ENCODE data around the gene FKBP3. TPM values are rescaled to one million over a fixed set of nuclear protein-coding genes. Genes with fewer than 3 reads are reported as not detected.

FKBP3 gene
- total and polyA plus RNA-seq, 2 donors (not counting 1 experiment from before 2014, with no cell fraction given), result 18.5 to 58.7 TPM

DNA sequence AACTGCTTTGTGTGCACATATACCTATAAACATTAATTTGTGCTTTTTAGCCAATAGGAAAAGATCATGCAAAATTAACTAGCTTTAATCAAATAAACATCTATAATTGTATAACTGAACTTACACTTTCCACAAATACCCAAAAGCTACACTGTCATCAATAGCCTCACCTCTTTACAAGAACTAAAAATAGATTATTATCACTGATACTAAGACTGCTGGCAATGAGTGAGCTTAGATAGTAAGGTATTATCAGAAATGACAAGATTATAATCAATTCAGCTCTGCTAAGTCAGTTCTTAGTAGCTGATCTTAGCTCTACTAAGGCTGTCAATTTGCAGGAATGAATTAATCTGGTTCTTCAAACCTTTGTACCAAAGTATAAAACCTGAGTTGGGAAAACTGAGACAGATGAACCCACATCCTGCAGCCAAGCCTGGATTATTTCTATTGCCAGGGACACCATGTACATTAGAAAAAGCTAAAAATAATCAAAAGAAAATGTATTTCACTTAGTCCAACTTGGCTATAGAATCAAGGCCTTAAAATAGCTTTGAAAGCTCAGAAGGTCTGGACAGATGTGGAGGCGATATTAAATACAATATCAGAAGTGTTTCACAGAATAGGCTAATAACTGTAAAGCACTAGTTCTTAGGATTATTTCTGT, 5.2 kb downstream of the FKBP3 start:
- Histone ChIP-seq H3K27ac (ENCODE audit: low read length in 2 of 2) (no peak overlapping the region), H3K4me2 (replicated peaks; ENCODE audit: low read depth, low read length, poor library complexity, severe bottlenecking) (no peak overlapping the region), H3K79me2 (ENCODE audit: control insufficient read depth, insufficient read depth, low read length) (peaks cover 36% of the 10 kb centered on the region), H2AFZ (ENCODE audit: insufficient read depth, low read depth, low read length, poor library complexity, severe bottlenecking) (no peak overlapping the region), H3K9me3 (ENCODE audit: control extremely low read depth in 1 of 3, control insufficient read depth in 2 of 3, insufficient read depth in 1 of 3, low read length in 2 of 3) (no peaks in the 10 kb centered on the region), H3K36me3 (replicated peaks in 1 of 2; ENCODE audit: control extremely low read depth in 1 of 2, control insufficient read depth in 1 of 2, extremely low read depth in 1 of 2, insufficient read depth in 2 of 2, low read length in 1 of 2) (peaks cover 3 to 27% of the 10 kb centered on the region in 2 experiments), H3K27me3 (replicated peaks in 1 of 4; ENCODE audit: control extremely low read depth in 1 of 4, control insufficient read depth in 3 of 4, insufficient read depth in 4 of 4, low read length in 3 of 4) (no peaks in the 10 kb centered on the region), H3K4me3 (ENCODE audit: control extremely low read depth in 1 of 5, extremely low read depth in 1 of 5, insufficient read depth in 1 of 5, low read depth in 2 of 5, low read length in 4 of 5) (no peak overlapping the region), H3K4me1 (ENCODE audit: control insufficient read depth in 2 of 2, insufficient read depth in 2 of 2, low read length in 2 of 2) (peaks cover 9 to 10% of the 10 kb centered on the region in 2 donors), H4K20me1 (ENCODE audit: control insufficient read depth, insufficient read depth, low read length, poor library complexity, severe bottlenecking) (no peaks in the 10 kb centered on the region), H3K9ac (ENCODE audit: low read length) (no peak overlapping the region)
- no peak for ATAC-seq (ENCODE audit: low read depth)
- Mint-ChIP-seq H3K27me3 (no peaks in the 10 kb centered on the region), H3K4me3 (no peak overlapping the region), H3K9me3 (ENCODE audit: insufficient read depth) (no peaks in the 10 kb centered on the region), H3K4me1 (peaks cover 13% of the 10 kb centered on the region), H3K27ac (no peak overlapping the region)
- no peak for TF ChIP-seq EZH2 (IDR thresholded peaks at IDR 0.05; ENCODE audit: borderline replicate concordance, insufficient read depth, low read depth, low read length, poor library complexity, severe bottlenecking)
- TF ChIP-seq, protein P1, sequence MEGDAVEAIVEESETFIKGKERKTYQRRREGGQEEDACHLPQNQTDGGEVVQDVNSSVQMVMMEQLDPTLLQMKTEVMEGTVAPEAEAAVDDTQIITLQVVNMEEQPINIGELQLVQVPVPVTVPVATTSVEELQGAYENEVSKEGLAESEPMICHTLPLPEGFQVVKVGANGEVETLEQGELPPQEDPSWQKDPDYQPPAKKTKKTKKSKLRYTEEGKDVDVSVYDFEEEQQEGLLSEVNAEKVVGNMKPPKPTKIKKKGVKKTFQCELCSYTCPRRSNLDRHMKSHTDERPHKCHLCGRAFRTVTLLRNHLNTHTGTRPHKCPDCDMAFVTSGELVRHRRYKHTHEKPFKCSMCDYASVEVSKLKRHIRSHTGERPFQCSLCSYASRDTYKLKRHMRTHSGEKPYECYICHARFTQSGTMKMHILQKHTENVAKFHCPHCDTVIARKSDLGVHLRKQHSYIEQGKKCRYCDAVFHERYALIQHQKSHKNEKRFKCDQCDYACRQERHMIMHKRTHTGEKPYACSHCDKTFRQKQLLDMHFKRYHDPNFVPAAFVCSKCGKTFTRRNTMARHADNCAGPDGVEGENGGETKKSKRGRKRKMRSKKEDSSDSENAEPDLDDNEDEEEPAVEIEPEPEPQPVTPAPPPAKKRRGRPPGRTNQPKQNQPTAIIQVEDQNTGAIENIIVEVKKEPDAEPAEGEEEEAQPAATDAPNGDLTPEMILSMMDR (IDR thresholded peaks at IDR 0.05), result no peak
- DNase-seq, result no peak
- ChIA-PET POLR2A (no interaction called here), CTCF (interaction anchor here (1.0 kb wide), 1 partner anchor 139 kb away, joined by 5 read pairs; no protein-coding TSS in a partner anchor)
- WGBS (ENCODE audit: insufficient coverage), result no CpG with 5 or more reads among the region's 1 CpG
- intact Hi-C loops (cut with micrococcal nuclease), result no loop called here

DNA sequence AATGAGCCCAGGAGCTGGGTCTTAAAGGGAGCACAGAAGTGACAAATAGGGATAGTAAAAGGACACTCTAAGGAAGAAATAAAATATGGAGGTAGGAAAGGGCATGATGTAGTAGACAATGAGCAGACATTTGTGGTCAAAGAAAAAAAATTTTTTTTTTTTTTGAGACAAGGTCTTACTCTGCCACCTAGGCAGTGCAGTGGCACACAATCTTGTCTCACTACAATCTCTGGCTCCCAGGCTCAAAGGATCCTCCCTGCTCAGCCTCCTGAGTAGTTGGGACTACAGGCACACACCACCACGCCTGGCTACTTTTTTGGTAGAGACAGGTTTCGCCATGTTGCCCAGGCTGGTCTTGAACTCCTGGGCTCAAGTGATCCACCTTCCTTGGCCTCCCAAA, 8.5 kb downstream of the FKBP3 start:
- Histone ChIP-seq H2AFZ (ENCODE audit: insufficient read depth, low read depth, low read length, poor library complexity, severe bottlenecking) (no peak overlapping the region), H4K20me1 (ENCODE audit: control insufficient read depth, insufficient read depth, low read length, poor library complexity, severe bottlenecking) (no peaks in the 10 kb centered on the region), H3K27me3 (replicated peaks in 1 of 4; ENCODE audit: control extremely low read depth in 1 of 4, control insufficient read depth in 3 of 4, insufficient read depth in 4 of 4, low read length in 3 of 4) (no peaks in the 10 kb centered on the region), H3K36me3 (replicated peaks in 1 of 2; ENCODE audit: control extremely low read depth in 1 of 2, control insufficient read depth in 1 of 2, extremely low read depth in 1 of 2, insufficient read depth in 2 of 2, low read length in 1 of 2) (peaks cover 4 to 27% of the 10 kb centered on the region in 2 experiments), H3K4me2 (replicated peaks; ENCODE audit: low read depth, low read length, poor library complexity, severe bottlenecking) (no peak overlapping the region), H3K9ac (ENCODE audit: low read length) (no peak overlapping the region), H3K79me2 (ENCODE audit: control insufficient read depth, insufficient read depth, low read length) (peaks cover 15% of the 10 kb centered on the region), H3K9me3 (ENCODE audit: control extremely low read depth in 1 of 3, control insufficient read depth in 2 of 3, insufficient read depth in 1 of 3, low read length in 2 of 3) (no peaks in the 10 kb centered on the region), H3K4me1 (ENCODE audit: control insufficient read depth in 2 of 2, insufficient read depth in 2 of 2, low read length in 2 of 2) (no peaks in the 10 kb centered on the region), H3K27ac (ENCODE audit: low read length in 2 of 2) (no peak overlapping the region), H3K4me3 (ENCODE audit: control extremely low read depth in 1 of 5, extremely low read depth in 1 of 5, insufficient read depth in 1 of 5, low read depth in 2 of 5, low read length in 4 of 5) (no peak overlapping the region)
- Mint-ChIP-seq H3K4me1 (peaks cover 2% of the 10 kb centered on the region), H3K9me3 (ENCODE audit: insufficient read depth) (peaks cover 2% of the 10 kb centered on the region), H3K4me3 (no peak overlapping the region), H3K27me3 (no peaks in the 10 kb centered on the region), H3K27ac (no peak overlapping the region)
- ChIA-PET POLR2A (no interaction called here), CTCF (no interaction called here)
- whole genome bisulfite sequencing (ENCODE audit: insufficient coverage), result 100% methylated on average over 2 of the region's 2 CpGs
- no peak for TF ChIP-seq EZH2 (IDR thresholded peaks at IDR 0.05; ENCODE audit: borderline replicate concordance, insufficient read depth, low read depth, low read length, poor library complexity, severe bottlenecking)
- TF ChIP-seq, protein P1 (IDR thresholded peaks at IDR 0.05), result no peak
- ATAC-seq (ENCODE audit: low read depth) (no peak), DNase-seq (no peak)
- intact Hi-C loops (cut with micrococcal nuclease), result no loop called here
